ENCODE data around the gene ARHGEF6.
"Not testable (repeated sequence)": the region's sequence is repeated elsewhere in the genome, so short reads cannot be mapped to it uniquely, and the experiment has no call there.

The ARHGEF6 gene, protein sequence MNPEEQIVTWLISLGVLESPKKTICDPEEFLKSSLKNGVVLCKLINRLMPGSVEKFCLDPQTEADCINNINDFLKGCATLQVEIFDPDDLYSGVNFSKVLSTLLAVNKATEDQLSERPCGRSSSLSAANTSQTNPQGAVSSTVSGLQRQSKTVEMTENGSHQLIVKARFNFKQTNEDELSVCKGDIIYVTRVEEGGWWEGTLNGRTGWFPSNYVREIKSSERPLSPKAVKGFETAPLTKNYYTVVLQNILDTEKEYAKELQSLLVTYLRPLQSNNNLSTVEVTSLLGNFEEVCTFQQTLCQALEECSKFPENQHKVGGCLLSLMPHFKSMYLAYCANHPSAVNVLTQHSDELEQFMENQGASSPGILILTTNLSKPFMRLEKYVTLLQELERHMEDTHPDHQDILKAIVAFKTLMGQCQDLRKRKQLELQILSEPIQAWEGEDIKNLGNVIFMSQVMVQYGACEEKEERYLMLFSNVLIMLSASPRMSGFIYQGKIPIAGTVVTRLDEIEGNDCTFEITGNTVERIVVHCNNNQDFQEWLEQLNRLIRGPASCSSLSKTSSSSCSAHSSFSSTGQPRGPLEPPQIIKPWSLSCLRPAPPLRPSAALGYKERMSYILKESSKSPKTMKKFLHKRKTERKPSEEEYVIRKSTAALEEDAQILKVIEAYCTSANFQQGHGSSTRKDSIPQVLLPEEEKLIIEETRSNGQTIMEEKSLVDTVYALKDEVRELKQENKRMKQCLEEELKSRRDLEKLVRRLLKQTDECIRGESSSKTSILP

GRCh38 chrX:136780763-136781162 lies at the start of gene ARHGEF6:
Gene ARHGEF6 (minus strand): TSS chrX:136780932. CDS start chrX:136780882, 50 bp downstream.
- DNase-seq: no peak

DNA sequence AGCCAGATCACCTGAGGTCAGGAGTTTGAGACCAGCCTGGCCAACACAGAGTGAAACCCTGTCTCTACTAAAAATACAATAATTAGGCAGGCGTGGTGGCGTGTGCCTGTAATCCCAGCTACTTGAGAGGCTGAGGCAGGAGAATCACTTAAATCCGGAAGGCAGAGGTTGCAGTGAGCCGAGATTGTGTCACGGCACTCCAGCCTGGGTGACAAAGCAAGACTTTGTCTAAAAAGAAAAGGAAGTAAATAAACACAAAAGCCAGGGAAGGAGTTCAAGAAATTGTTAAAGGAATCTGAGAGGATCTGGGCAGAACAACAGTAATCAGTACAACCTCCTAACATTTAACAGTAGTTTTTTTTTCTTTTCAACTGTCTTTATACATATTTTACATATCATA lies 48.7 kb upstream of the ARHGEF6 start:
- no peak for DNase-seq

GRCh38 chrX:136828830-136829229 lies 48.1 kb upstream of the ARHGEF6 start:
- no peak for DNase-seq

- DNase-seq: no peak
Observed at GRCh38 chrX:136827026-136827425, 46.3 kb upstream of the ARHGEF6 start.

GRCh38 chrX:136825771-136826170 lies 45.0 kb upstream of the ARHGEF6 start:
- DNase-seq: no peak

GRCh38 chrX:136823175-136823574 lies 42.4 kb upstream of the ARHGEF6 start:
- no peak for DNase-seq

DNA sequence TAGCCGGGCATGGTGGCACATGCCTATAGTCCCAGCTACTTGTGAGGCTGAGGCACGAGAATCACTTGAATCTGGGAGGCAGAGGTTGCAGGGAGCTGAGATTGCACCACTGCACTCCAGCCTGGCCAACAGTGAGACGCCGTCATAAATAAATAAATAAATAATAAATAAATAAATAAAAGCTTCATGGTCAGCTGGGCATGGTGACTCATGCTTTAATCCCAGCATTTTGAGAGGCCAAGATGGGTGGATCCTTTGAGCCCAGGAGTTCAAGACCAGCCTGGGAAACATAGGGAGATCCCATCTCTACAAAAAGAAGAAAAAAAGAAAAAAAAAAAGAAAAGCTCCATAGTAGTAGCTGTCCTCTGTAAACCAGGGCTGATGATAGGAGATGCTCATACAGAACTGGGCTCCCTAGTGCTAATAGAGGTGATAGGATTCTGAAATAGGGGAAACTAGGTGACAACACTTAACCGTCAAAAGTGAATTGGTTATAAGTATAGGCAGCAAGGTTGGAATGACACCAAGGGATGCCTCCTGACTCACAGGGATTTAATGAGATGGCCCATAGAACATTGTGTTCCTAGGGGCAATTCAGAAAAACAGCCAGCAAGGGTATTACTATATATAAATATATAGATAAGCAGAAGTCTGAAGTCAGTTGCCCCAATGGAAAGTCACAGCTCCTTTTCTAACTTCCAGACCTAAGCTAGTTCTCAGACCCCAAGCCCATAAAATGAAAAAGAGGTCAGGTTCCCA lies 41.8 kb upstream of the ARHGEF6 start:
- DNase-seq: no peak

DNA sequence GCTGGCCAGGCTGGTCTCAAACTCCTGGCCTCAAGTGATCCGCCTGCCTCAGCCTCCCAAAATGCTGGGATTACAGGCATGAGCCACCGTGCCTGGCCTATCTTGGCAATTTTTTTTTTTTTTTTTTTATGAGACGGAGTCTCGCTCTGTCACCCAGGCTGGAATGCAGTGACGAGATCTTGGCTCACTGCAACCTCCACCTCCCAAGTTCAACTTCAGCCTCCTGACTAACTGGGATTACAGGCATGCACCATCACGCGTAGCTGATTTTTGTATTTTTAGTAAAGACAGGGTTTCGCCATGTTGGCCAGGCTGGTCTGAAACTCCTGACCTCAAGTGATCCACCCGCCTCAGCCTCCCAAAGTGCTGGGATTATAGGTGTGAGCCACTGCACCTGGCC lies 39.0 kb upstream of the ARHGEF6 start:
- not testable (repeated sequence) for DNase-seq

DNA sequence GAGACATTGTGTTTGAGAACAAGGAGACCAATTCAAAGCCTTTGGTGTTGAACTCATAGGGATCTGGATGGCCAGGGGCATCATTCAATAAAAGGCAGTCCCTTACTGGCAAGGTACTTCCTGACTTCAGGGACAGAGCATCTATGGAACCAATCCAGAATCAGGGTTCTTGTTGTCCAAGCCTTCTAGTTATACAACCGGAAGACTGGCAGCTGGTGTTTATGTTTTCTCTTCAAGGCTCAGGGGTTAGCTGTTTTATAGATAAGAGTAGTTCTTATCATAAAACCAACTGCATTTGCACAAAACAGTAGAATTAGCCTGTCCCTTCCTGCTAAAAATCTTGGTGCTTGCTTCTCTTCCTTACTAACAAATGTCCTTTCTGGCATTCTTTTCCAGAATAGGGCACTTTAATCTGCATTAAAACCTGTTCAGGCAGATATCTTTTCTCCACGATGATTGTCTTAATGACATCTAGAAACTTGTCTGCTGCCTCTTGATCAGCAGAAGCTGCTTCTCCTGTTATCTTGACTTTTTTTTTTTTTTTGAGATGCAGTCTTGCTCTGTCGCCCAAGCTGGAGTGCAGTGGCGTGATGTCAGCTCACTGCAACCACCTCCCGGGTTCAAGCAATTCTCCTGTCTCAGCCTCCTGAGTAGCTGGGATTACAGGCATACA lies 38.4 kb upstream of the ARHGEF6 start:
- DNase-seq: no peak

- no peak for DNase-seq
Observed at GRCh38 chrX:136816975-136817374, 36.2 kb upstream of the ARHGEF6 start.

GRCh38 chrX:136814847-136815750 lies 34.4 kb upstream of the ARHGEF6 start:
- no peak for DNase-seq

DNA sequence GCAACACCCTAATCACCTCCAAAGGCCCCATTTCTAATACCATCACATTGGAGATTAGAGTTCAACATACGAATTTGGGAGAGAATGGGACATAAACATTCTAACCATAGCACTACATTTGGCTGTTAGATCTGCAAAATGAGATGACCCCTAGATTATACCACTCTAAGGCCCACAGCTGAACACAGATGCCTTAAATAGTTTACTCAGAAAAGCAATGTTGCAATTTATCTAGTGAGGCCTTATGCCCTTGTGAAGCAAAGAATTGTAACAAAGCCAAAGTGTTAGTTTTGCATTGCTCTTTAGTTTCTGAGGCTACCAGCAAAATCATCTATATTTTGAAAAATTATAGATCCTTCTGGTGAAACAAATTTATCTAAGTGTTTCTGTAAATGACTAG lies 31.6 kb upstream of the ARHGEF6 start:
- no peak for DNase-seq

- no peak for DNase-seq
Observed at GRCh38 chrX:136810493-136810892, 29.8 kb upstream of the ARHGEF6 start.

DNA sequence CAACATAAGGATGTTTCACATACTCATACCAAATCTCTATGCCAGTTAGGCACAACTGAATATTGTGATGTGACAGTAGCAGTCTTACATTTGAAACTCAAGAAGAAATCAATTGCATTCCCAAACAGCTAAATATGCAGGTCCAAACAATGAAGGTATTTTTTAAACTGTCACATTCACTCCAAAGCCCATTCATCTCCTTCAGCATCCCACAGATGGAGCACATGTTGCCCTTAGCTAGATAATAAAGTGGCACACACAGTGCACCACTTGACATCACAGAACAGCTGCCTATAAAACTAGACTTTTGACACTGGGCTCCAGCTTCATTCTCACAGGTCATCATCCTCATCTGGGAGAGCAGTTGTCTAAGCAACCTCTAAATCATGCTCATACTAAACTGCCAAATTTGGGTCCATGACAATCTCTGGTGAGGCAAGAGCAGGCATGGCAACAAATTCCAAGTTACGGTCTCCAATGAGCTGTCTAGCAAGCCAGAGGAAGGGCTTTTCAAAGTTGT lies 26.2 kb upstream of the ARHGEF6 start:
- DNase-seq: no peak

DNA sequence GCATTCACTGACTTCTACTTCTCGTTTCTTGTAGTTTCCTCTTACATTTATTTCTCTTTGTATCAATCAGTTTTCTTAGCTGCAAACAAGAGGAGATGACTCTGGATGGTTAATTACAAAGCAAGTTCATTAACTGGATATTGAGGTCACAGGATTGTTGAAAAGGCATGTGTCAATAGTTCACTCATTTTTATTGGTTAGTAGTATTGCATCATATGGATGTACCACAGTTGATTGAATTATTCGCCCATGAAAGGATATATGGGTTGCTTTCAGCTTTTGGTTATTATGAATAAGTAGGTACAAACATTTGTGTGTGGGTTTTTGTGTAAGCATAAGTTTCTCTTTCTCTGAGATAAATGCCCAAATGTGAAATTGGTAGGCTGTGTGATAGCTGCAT lies 21.8 kb upstream of the ARHGEF6 start:
- DNase-seq: no peak

DNA sequence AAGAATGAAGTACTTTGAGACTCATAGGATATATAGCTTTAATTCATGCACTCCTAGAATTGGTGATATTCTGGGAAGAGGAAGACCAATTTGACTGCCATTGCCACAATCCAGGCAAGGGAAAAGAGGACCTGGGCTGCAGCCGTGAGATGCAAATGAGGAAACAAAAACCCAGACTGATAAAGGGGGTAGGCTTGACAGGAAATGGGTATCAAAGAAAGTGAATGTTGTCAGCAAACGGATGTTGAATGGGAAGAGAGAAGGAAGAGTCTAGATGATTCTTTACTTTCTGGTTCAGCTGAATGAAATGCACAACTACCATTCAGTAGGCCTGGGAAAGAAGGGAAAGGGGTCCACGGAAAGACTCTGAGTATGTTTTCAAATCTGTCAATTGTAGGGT lies 17.1 kb upstream of the ARHGEF6 start:
- DNase-seq: no peak

GRCh38 chrX:136795132-136795531 lies 14.4 kb upstream of the ARHGEF6 start:
- DNase-seq: not testable (repeated sequence)

DNA sequence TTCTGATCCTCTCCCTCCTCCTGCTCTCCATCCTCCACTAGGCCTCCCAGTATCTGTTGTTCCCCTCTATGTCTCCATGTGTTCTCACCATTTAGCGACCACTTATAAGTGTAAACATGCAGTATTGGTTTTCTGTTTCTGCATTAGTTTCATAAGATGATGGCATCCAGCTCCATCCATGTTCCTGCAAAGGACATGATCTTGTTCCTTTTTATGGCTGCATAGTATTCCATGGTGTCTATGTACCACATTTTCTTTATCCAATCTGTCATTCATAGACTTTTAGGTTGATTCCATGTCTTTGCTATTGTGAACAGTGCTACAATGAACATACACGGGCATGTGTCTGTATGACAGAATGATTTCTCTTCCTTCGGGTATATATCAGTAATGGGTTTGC lies 13.9 kb upstream of the ARHGEF6 start:
- DNase-seq: not testable (repeated sequence)

GRCh38 chrX:136794080-136794479 lies 13.3 kb upstream of the ARHGEF6 start:
- DNase-seq: no peak

DNA sequence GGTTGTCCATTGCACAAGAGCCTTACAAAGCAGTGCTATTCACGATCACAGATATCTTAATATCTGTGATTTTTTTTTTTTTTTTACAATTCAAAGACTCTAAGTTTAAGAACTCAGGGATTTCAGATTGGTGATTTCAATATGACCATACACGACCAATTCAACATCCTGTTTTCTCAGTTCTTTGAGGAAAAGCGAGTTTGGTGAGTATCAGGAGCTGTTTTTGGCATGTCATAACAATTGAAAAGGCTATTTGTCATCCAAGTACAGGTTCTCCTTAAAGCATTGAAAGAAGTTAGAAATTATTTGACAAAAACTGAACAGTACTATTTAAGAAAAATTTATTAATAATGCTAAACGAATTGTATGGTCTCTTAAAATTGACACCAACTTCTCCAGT lies 9.1 kb upstream of the ARHGEF6 start:
- no peak for DNase-seq

GRCh38 chrX:136784231-136784630 lies 3.5 kb upstream of the ARHGEF6 start:
- no peak for DNase-seq

DNA sequence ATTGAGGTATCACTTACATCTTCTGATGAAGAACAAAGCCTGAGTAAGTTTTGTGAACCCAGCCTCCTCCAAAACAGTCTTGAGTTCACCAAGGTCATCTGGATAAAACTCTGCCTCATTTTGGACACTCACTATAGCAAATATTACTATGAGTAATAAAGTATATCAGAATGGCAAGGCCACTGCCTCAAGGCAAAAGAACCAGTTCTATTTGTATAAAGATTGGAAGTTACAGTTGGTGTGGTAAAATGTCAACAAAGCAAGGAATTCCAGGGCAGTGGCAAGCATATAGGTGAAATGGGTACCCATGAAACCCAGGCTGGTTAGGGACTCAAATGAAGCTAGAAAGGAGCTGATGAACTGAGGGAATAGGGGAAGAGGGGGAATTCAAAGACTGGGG lies 2.4 kb upstream of the ARHGEF6 start:
- DNase-seq: no peak
